CD4-positive, alpha-beta T cell (primary cell): ENCODE data around the gene SLAMF6. TPM values are rescaled to one million over a fixed set of nuclear protein-coding genes. Genes with fewer than 3 reads are reported as not detected.

ENCODE experiments used
- ATAC-seq: fragments of 200-7000 bp; cut with Tn5 transposase; one replicate; pipeline ENCODE4 v1.10.0; 2022; ENCODE audit warnings: mild to moderate bottlenecking; ENCODE audit not compliant: poor library complexity
- CTCF ChIA-PET: fragments of 350-600 bp; sonication (Branson Sonifier 250); formaldehyde crosslinking; loops from one replicate; lab custom pipeline; 2021; ENCODE audit warnings: antibody characterized with exemption, inconsistent platforms; lab: Charles Lee
- POLR2A ChIA-PET: fragments of 350-600 bp; sonication (Branson Sonifier 250); formaldehyde crosslinking; loops from one replicate; lab custom pipeline; 2021; ENCODE audit warnings: antibody characterized with exemption, inconsistent platforms; lab: Charles Lee
- DNase-seq, 14 experiments: peaks; one replicate each; pipeline ENCODE4 v3.0.0-alpha.2; 2013 to 2020; ENCODE audit warnings: mixed read lengths in 2 of 14
- H3K27ac ChIP-seq, 2 donors: one replicate each; pipeline versions ENCODE4 v1.5.1 to v1.7.0; 2013; ENCODE audit warnings: low read length in 2 of 2, low read depth in 1 of 2, mild to moderate bottlenecking in 1 of 2
- H3K27me3 ChIP-seq, 2 experiments: 1 replicate in 1 of 2; 2 replicates in 1 of 2; pipeline versions ENCODE4 v1.6.1 to v1.7.0; 2013; ENCODE audit warnings: low read length in 2 of 2, control low read depth in 1 of 2, mild to moderate bottlenecking in 1 of 2, moderate library complexity in 1 of 2; ENCODE audit not compliant: insufficient read depth in 2 of 2, control insufficient read depth in 1 of 2
- H3K36me3 ChIP-seq: one replicate; pipeline ENCODE4 v1.6.1; 2013; ENCODE audit warnings: low read length, control low read depth; ENCODE audit not compliant: insufficient read depth
- H3K4me1 ChIP-seq: one replicate; pipeline ENCODE4 v1.6.1; 2013; ENCODE audit warnings: low read length, control low read depth; ENCODE audit not compliant: insufficient read depth
- H3K4me3 ChIP-seq: one replicate; pipeline ENCODE4 v1.5.1; 2013; ENCODE audit warnings: mild to moderate bottlenecking, low read length, moderate library complexity
- H3K9me3 ChIP-seq, 2 experiments: 1 replicate in 1 of 2; 2 replicates in 1 of 2; pipeline versions ENCODE4 v1.6.1 to v1.7.0; 2013; ENCODE audit warnings: low read length in 2 of 2, mild to moderate bottlenecking in 2 of 2, control low read depth in 1 of 2, moderate library complexity in 1 of 2; ENCODE audit not compliant: control insufficient read depth in 1 of 2, insufficient read depth in 1 of 2
- H3K27ac Mint-ChIP-seq: one replicate; pipeline ENCODE4 v1.8.0; 2020; ENCODE audit warnings: mixed read lengths
- H3K27me3 Mint-ChIP-seq: one replicate; pipeline ENCODE4 v1.8.0; 2021; ENCODE audit warnings: mixed read lengths
- H3K36me3 Mint-ChIP-seq: one replicate; pipeline ENCODE4 v1.8.0; 2021; ENCODE audit warnings: low read depth, mixed read lengths
- H3K4me1 Mint-ChIP-seq: one replicate; pipeline ENCODE4 v1.8.0; 2021; ENCODE audit warnings: low read depth, mixed read lengths
- H3K4me3 Mint-ChIP-seq: one replicate; pipeline ENCODE4 v1.8.0; 2020; ENCODE audit warnings: mild to moderate bottlenecking, mixed read lengths
- H3K9me3 Mint-ChIP-seq: one replicate; pipeline ENCODE4 v1.8.0; 2020; ENCODE audit warnings: mixed read lengths
- intact Hi-C, 2 experiments: fragments of 100-400 bp; cut with DNase I in 1 of 2; cut with micrococcal nuclease in 1 of 2; formaldehyde crosslinking; loops; one replicate each; pipeline versions ENCODE4 v1.15.1 to v1.9.0; 2023 to 2025; cut with DNase I, micrococcal nuclease
- total RNA-seq, 174 experiments: library from RNA in 2 of 174; stranded (reverse) in 2 of 174; gene quantifications; one replicate each; pipeline ENCODE4 v1.2.3 and lab custom pipeline; 2021 to 2026
- TF ChIP-seq, protein P1 (sequence below): fragments of 200-600 bp; IDR thresholded peaks from one replicate; pipeline ENCODE4 v1.8.0; 2022; ENCODE audit warnings: antibody characterized with exemption, mild to moderate bottlenecking

Gene SLAMF6
- total RNA-seq, 2 experiments from 2014 or later = 6.3 to 7.3 TPM

DNA sequence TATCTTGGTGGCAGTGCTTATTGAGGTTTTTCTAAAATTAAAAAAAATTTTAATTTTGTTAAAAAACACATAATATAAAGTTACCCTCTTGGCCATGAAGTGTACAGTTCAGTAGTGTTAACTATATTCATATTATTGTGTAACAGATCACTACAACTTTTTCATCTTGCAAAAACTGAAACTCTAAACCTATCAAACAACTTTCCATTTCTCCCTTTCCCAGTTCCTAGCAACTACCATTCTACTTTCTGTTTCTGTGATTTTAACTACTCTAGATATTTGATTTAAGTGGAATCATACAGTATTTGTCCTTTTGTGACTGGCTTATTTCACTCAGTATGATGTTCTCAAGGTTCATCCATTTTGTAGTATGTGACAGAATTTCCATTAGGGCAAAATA is 55.5 kb downstream of the SLAMF6 start:
- ATAC-seq = no peak
- H3K36me3 Mint-ChIP-seq = no peaks in the 10 kb centered on the region
- H3K27me3 ChIP-seq = no peaks in the 10 kb centered on the region
- POLR2A ChIA-PET = interaction anchor here (2.8 kb wide), 1 partner anchor 16 kb away, joined by 10 read pairs; no protein-coding TSS in a partner anchor
- no peak overlapping the region for H3K27ac Mint-ChIP-seq
- H3K36me3 ChIP-seq = no peaks in the 10 kb centered on the region
- peaks cover 36% of the 10 kb centered on the region for H3K4me1 Mint-ChIP-seq
- peaks cover 7% of the 10 kb centered on the region for H3K4me1 ChIP-seq
- no peak overlapping the region for H3K27ac ChIP-seq
- no peak overlapping the region for H3K4me3 ChIP-seq
- intact Hi-C loops = no loop called here
- TF ChIP-seq, protein P1, sequence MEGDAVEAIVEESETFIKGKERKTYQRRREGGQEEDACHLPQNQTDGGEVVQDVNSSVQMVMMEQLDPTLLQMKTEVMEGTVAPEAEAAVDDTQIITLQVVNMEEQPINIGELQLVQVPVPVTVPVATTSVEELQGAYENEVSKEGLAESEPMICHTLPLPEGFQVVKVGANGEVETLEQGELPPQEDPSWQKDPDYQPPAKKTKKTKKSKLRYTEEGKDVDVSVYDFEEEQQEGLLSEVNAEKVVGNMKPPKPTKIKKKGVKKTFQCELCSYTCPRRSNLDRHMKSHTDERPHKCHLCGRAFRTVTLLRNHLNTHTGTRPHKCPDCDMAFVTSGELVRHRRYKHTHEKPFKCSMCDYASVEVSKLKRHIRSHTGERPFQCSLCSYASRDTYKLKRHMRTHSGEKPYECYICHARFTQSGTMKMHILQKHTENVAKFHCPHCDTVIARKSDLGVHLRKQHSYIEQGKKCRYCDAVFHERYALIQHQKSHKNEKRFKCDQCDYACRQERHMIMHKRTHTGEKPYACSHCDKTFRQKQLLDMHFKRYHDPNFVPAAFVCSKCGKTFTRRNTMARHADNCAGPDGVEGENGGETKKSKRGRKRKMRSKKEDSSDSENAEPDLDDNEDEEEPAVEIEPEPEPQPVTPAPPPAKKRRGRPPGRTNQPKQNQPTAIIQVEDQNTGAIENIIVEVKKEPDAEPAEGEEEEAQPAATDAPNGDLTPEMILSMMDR = no peak
- H3K9me3 ChIP-seq = peaks cover 0 to 5% of the 10 kb centered on the region in 2 experiments
- CTCF ChIA-PET = interaction anchor here (1.4 kb wide), 1 partner anchor 39 kb away, joined by 3 read pairs; no protein-coding TSS in a partner anchor
- no peaks in the 10 kb centered on the region for H3K9me3 Mint-ChIP-seq
- H3K4me3 Mint-ChIP-seq = no peak overlapping the region
- H3K27me3 Mint-ChIP-seq = no peaks in the 10 kb centered on the region
- DNase-seq = no peak

DNA sequence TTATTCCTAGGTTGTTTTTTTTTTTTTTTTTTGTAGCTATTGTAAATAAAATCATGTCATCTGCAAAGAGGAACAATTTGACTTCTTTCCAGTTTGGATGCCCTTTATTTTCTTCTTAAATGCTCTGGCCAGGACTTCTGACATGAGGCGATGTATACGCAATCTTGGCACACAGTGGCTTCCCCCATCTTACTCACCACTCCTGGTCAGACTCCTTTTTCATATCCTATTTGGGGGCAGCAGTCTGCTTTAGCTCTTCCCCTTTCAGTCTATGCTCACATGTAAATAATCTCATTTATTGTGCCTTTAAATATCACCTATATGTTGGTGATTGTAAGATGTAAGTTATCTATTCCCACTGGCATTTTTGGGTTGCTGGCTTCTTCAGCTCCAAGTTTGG is 56.1 kb downstream of the SLAMF6 start:
- DNase-seq = no peak
- Histone ChIP-seq H3K9me3 (peaks cover 0 to 5% of the 10 kb centered on the region in 2 experiments), H3K4me1 (peaks cover 7% of the 10 kb centered on the region), H3K4me3 (no peak overlapping the region), H3K27me3 (no peaks in the 10 kb centered on the region), H3K36me3 (no peaks in the 10 kb centered on the region), H3K27ac (no peak overlapping the region)
- intact Hi-C loops = no loop called here
- no peak overlapping the region for H3K4me3 Mint-ChIP-seq
- H3K9me3 Mint-ChIP-seq = no peaks in the 10 kb centered on the region
- no peak overlapping the region for H3K27ac Mint-ChIP-seq
- no peaks in the 10 kb centered on the region for H3K27me3 Mint-ChIP-seq
- H3K4me1 Mint-ChIP-seq = peaks cover 36% of the 10 kb centered on the region
- POLR2A ChIA-PET = no interaction called here
- no peak for ATAC-seq
- CTCF ChIA-PET = no interaction called here
- TF ChIP-seq, protein P1 = no peak
- no peaks in the 10 kb centered on the region for H3K36me3 Mint-ChIP-seq

DNA sequence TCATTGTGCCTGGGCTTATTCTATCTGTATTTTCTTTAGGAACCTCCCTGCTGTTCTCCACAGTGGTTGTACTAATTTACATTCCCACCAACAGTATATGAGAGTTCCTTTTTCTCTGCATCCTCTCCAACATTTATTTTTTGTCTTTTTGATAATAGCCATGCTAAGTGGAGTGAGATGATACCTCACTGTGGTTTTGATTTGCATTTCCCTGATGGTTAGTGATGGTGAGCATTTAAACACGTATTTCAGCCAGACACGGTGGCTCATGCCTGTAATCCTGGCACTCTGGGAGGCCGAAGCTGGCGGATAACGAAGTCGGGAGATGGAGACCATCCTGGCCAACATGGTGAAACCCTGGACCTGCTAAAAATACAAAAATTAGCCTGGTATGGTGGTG is 57.9 kb downstream of the SLAMF6 start:
- ATAC-seq (no peak), DNase-seq (no peak)
- intact Hi-C loops = no loop called here
- ChIA-PET POLR2A (interaction anchor here (0.6 to 0.7 kb wide), 2 partner anchors 43 to 159 kb away, joined by 3 read pairs; no protein-coding TSS in a partner anchor), CTCF (no interaction called here)
- no peak overlapping the region for H3K27ac ChIP-seq
- H3K4me3 Mint-ChIP-seq = no peak overlapping the region
- no peak overlapping the region for H3K4me3 ChIP-seq
- no peak overlapping the region for H3K27ac Mint-ChIP-seq
- H3K27me3 ChIP-seq = no peaks in the 10 kb centered on the region
- H3K27me3 Mint-ChIP-seq = no peaks in the 10 kb centered on the region
- H3K36me3 ChIP-seq = no peaks in the 10 kb centered on the region
- TF ChIP-seq, protein P1 = no peak
- H3K36me3 Mint-ChIP-seq = no peaks in the 10 kb centered on the region
- peaks cover 15% of the 10 kb centered on the region for H3K4me1 ChIP-seq
- H3K9me3 Mint-ChIP-seq = no peaks in the 10 kb centered on the region
- peaks cover 50% of the 10 kb centered on the region for H3K4me1 Mint-ChIP-seq
- H3K9me3 ChIP-seq = peaks cover 0 to 5% of the 10 kb centered on the region in 2 experiments
